NCI-H526 (cell line): Measurements from ENCODE around the gene FJX1.

ENCODE experiments used
- DNase-seq, 2 experiments: peaks; one replicate each; lab custom pipeline; 2025; lab: John Stamatoyannopoulos, UW

The FJX1 gene

GRCh38 chr11:35606206-35606605, 12.1 kb upstream of the FJX1 start:
- DNase-seq = peak; percentile 65 to 67

- no peak for DNase-seq
Measured at GRCh38 chr11:35608502-35608901, 9.8 kb upstream of the FJX1 start.

GRCh38 chr11:35609656-35610055, 8.6 kb upstream of the FJX1 start:
- no peak for DNase-seq

GRCh38 chr11:35610631-35611030, 7.6 kb upstream of the FJX1 start:
- DNase-seq = no peak

GRCh38 chr11:35611741-35612140, 6.5 kb upstream of the FJX1 start:
- DNase-seq = no peak

- no peak for DNase-seq
Measured at GRCh38 chr11:35614939-35615569, 3.2 kb upstream of the FJX1 start.

- peak; percentile 37 to 69 for DNase-seq
Measured at GRCh38 chr11:35615921-35616900, 2.0 kb upstream of the FJX1 start.

- no peak for DNase-seq
Measured at GRCh38 chr11:35617316-35617686, 959 bp upstream of the FJX1 start.

GRCh38 chr11:35618497-35619115, 346 bp downstream of the FJX1 start:
- DNase-seq = peak in 1 of 2 experiments; percentile 86

- DNase-seq = peak; percentile 71 to 88
Measured at GRCh38 chr11:35619116-35619854, 1.0 kb downstream of the FJX1 start.

- DNase-seq = peak; percentile 28 to 77
Measured at GRCh38 chr11:35619855-35620640, 1.8 kb downstream of the FJX1 start.

GRCh38 chr11:35620795-35621194, 2.5 kb downstream of the FJX1 start:
- DNase-seq = no peak

GRCh38 chr11:35621620-35622019, 3.4 kb downstream of the FJX1 start:
- no peak for DNase-seq

- no peak for DNase-seq
Measured at GRCh38 chr11:35622070-35622469, 3.8 kb downstream of the FJX1 start.

GRCh38 chr11:35623621-35624168, 5.4 kb downstream of the FJX1 start:
- DNase-seq = no peak

- DNase-seq = no peak
Measured at GRCh38 chr11:35624316-35624715, 6.1 kb downstream of the FJX1 start.

- DNase-seq = no peak
Measured at GRCh38 chr11:35624781-35625180, 6.5 kb downstream of the FJX1 start.

GRCh38 chr11:35626501-35626900, 8.2 kb downstream of the FJX1 start:
- DNase-seq = no peak

- DNase-seq = no peak
Measured at GRCh38 chr11:35629511-35629910, 11.3 kb downstream of the FJX1 start.

GRCh38 chr11:35629914-35630313, 11.7 kb downstream of the FJX1 start:
- DNase-seq = no peak

- DNase-seq = no peak
Measured at GRCh38 chr11:35631891-35632290, 13.6 kb downstream of the FJX1 start.
